ENCODE measurements around the gene SLC6A9.

- TF ChIP-seq USF2 (IDR thresholded peaks at IDR 0.05), result no peak
- TF ChIP-seq CTCF (IDR thresholded peaks at IDR 0.05), result no peak
- no peak for TF ChIP-seq MAX (IDR thresholded peaks at IDR 0.05)
- no peak for TF ChIP-seq HDAC2 (IDR thresholded peaks at IDR 0.05)
- TF ChIP-seq RNF2 (IDR thresholded peaks at IDR 0.05; ENCODE audit: borderline replicate concordance, low read depth), result no peak
- no peak for TF ChIP-seq POLR2A (IDR thresholded peaks at IDR 0.05; ENCODE audit: low read length)
- no peak for TF ChIP-seq HOXA7 (CRISPR knock-in tag; IDR thresholded peaks at IDR 0.05)
- no peak for TF ChIP-seq REST (IDR thresholded peaks at IDR 0.05)
- TF ChIP-seq CHD4 (IDR thresholded peaks at IDR 0.05; ENCODE audit: borderline replicate concordance), result no peak
- TF ChIP-seq NR3C1 (IDR thresholded peaks at IDR 0.05), result no peak
- no peak for TF ChIP-seq JUN (IDR thresholded peaks at IDR 0.05)
- TF ChIP-seq MAFK (IDR thresholded peaks at IDR 0.05; ENCODE audit: partially characterized antibody), result no peak
Measured at GRCh38 chr1:44079566-44079965, 48.3 kb upstream of the SLC6A9 start.
